Esophagus squamous epithelium (tissue), 5 donors: ENCODE results near the gene KLHL15. TPM values are rescaled to one million over a fixed set of nuclear protein-coding genes. Genes with fewer than 3 reads are reported as not detected.
"Not testable (repeated sequence)": the region's sequence is repeated elsewhere in the genome, so short reads cannot be mapped to it uniquely, and the experiment has no call there.

Source experiments
- DNase-seq: peaks from one replicate; lab custom pipeline; 2025; lab: John Stamatoyannopoulos, UW
- H3K27ac ChIP-seq, 4 donors: fragments of 200-600 bp; sonication (generic); one replicate each; pipeline ENCODE4 v1.5.1; 2016 to 2019; ENCODE audit warnings: mild to moderate bottlenecking in 1 of 4
- H3K27me3 ChIP-seq, 4 donors: fragments of 200-600 bp; sonication (generic); 1 replicate in 3 of 4; 2 replicates in 1 of 4; pipeline versions ENCODE4 v1.5.1 to v1.6.0; 2017 to 2021; ENCODE audit warnings: antibody characterized with exemption in 1 of 4
- H3K36me3 ChIP-seq, 3 donors: fragments of 200-600 bp; sonication (generic); one replicate each; pipeline ENCODE4 v1.5.1; 2016 to 2019
- H3K4me1 ChIP-seq, 3 donors: fragments of 200-600 bp; sonication (generic); one replicate each; pipeline ENCODE4 v1.5.1; 2017 to 2019
- H3K4me3 ChIP-seq, 4 donors: fragments of 200-600 bp; sonication (generic); 1 replicate in 3 of 4; 2 replicates in 1 of 4; pipeline ENCODE4 v1.5.1; 2016 to 2019; ENCODE audit warnings: mild to moderate bottlenecking in 2 of 4, moderate library complexity in 1 of 4
- H3K9me3 ChIP-seq, 3 donors: fragments of 200-600 bp; sonication (generic); one replicate each; pipeline ENCODE4 v1.5.1; 2016 to 2019
- POLR2A ChIP-seq, 4 donors: fragments of 450-650 bp; IDR thresholded peaks; one replicate each; pipeline ENCODE4 v1.6.1; 2017; ENCODE audit warnings: antibody characterized with exemption in 4 of 4, mild to moderate bottlenecking in 4 of 4, moderate library complexity in 3 of 4
- WGBS, 2 donors: methylation state at CpG; one replicate each; pipeline ENCODE4 v1.1.5; 2018; 5-methylcytosine and 5-hydroxymethylcytosine counted together
- intact Hi-C: fragments of 100-400 bp; cut with DNase I; formaldehyde crosslinking; loops from one replicate; pipeline ENCODE4 v1.15.0; 2022
- total RNA-seq, 4 donors: library from RNA; depleted of rRNA; stranded (reverse); fragments of >200 nt; gene quantifications; one replicate each; pipeline ENCODE4 v1.1.0, GENCODE V29; 2016
- TF ChIP-seq, protein P1 (sequence below), 6 experiments: fragments of 450-650 bp in 4 of 6; fragments of 200-600 bp in 2 of 6; sonication (generic) in 2 of 6; IDR thresholded peaks; one replicate each; pipeline ENCODE4 v1.5.1; 2016 to 2019; ENCODE audit warnings: antibody characterized with exemption in 6 of 6, mild to moderate bottlenecking in 4 of 6, moderate library complexity in 4 of 6
- donor health status: DM: yes; HTN: yes; CAD: no.

Gene KLHL15
- total RNA-seq, 4 donors from 2014 or later = 2.5 to 11.8 (median 5.4) TPM

DNA sequence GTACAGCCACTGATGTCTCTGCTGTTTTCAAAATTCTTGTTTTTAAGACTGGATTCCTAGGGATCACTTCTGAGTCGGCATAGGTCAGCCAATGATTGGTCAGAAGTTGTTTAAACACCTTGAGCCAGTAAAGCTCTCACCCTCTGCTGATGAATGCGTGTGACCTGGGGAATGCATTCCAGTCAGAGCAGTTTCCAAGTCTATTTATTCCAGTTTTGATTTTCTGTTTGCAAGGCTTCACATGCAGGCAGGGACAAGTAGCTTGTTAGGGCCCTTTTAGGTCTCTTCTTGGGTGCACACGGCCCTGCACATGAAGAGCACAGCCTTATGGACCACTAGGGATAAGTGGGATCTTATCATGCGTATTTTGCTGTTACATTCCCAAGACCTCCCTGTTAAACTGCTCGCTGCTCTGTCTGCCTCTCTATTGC is 47.0 kb downstream of the KLHL15 start:
- Histone ChIP-seq H3K36me3 (no peaks in the 10 kb centered on the region), H3K9me3 (no peaks in the 10 kb centered on the region), H3K27me3 (peaks cover 0 to 4% (median 0%) of the 10 kb centered on the region in 4 donors), H3K4me3 (no peak overlapping the region), H3K27ac (peak overlapping the region in 2 of 4 donors; percentile 32 to 33), H3K4me1 (peaks cover 0 to 6% (median 0%) of the 10 kb centered on the region in 3 donors)
- no peak for DNase-seq
- intact Hi-C loops = no loop called here
- no peak for TF ChIP-seq POLR2A (IDR thresholded peaks at IDR 0.05)
- TF ChIP-seq, protein P1, sequence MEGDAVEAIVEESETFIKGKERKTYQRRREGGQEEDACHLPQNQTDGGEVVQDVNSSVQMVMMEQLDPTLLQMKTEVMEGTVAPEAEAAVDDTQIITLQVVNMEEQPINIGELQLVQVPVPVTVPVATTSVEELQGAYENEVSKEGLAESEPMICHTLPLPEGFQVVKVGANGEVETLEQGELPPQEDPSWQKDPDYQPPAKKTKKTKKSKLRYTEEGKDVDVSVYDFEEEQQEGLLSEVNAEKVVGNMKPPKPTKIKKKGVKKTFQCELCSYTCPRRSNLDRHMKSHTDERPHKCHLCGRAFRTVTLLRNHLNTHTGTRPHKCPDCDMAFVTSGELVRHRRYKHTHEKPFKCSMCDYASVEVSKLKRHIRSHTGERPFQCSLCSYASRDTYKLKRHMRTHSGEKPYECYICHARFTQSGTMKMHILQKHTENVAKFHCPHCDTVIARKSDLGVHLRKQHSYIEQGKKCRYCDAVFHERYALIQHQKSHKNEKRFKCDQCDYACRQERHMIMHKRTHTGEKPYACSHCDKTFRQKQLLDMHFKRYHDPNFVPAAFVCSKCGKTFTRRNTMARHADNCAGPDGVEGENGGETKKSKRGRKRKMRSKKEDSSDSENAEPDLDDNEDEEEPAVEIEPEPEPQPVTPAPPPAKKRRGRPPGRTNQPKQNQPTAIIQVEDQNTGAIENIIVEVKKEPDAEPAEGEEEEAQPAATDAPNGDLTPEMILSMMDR (IDR thresholded peaks at IDR 0.05) = no peak
- 29 to 60% methylated on average over 3 to 5 of the region's 5 CpGs for WGBS, 2 donors

DNA sequence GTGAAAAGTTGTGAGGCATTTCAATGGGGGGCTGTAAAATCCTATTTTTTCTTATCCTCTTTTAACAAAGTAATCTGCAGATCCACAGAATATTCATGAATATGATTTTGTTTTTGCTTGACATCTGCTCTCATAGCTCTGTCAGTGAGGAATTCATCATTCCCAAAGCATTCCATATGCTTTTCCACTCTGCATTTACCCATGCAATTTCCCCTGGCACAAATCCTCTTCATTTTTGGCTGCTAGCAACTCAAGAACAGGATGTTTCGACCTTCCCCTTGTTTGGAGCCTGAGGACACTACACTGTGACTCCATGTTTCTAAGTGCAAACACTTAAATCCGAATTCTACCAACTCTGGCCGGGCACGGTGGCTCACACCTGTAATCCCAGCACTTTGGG is 48.5 kb downstream of the KLHL15 start:
- H3K4me1 ChIP-seq = peaks cover 0 to 6% (median 0%) of the 10 kb centered on the region in 3 donors
- WGBS, 2 donors = 72 to 78% methylated on average over 4 of the region's 4 CpGs
- no peak for DNase-seq
- H3K9me3 ChIP-seq = no peaks in the 10 kb centered on the region
- no peaks in the 10 kb centered on the region for H3K36me3 ChIP-seq
- intact Hi-C loops = no loop called here
- no peak overlapping the region for H3K27ac ChIP-seq
- peaks cover 0 to 4% (median 0%) of the 10 kb centered on the region in 4 donors for H3K27me3 ChIP-seq
- H3K4me3 ChIP-seq = no peak overlapping the region
- no peak for TF ChIP-seq POLR2A (IDR thresholded peaks at IDR 0.05)
- TF ChIP-seq, protein P1 (IDR thresholded peaks at IDR 0.05) = no peak

DNA sequence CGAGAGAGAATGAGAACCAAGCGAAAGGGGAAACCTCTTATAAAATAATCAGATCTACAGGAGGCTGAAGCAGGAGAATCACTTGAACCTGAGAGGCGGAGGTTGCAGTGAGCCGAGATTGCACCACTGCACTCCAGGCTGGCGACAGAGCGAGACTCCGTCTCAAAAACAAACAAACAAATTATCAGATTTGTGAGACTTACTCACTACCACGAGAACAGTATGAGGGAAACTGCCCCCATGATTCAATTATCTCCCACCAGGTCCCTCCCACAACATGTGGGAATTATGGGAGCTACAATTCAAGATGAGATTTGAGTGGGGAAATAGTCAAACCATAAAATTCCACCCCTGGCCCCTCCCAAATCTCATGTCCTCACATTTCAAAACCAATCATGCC is 61.4 kb downstream of the KLHL15 start:
- DNase-seq, intact Hi-C loops, H3K4me3 ChIP-seq, H3K36me3 ChIP-seq, H3K4me1 ChIP-seq, H3K9me3 ChIP-seq, H3K27me3 ChIP-seq, H3K27ac ChIP-seq: not testable (repeated sequence)
- WGBS, 2 donors = 86% methylated on average over 6 to 8 of the region's 8 CpGs

DNA sequence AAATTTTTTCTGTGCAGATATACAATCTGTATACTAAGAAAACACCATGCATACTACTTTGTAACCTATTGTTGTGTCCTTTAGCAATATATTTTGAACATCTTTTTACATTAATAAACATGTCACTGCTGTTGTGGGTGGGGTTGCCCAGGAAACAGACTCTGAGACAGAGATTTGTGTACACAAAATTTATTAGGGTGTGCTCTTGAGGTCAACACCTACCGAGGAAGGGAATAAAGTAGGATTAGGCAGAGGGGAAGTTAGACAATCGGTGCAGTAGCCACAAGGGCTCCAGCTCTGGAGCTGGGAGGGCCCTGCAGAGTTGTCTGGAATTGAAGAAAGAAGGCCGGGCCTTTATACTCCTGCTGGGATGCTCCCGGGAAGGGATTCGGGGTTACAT is 62.8 kb downstream of the KLHL15 start:
- no peak for TF ChIP-seq POLR2A (IDR thresholded peaks at IDR 0.05)
- TF ChIP-seq, protein P1 (IDR thresholded peaks at IDR 0.05) = no peak
- no peaks in the 10 kb centered on the region for H3K36me3 ChIP-seq
- no peaks in the 10 kb centered on the region for H3K4me1 ChIP-seq
- no peak overlapping the region for H3K27ac ChIP-seq
- H3K9me3 ChIP-seq = no peaks in the 10 kb centered on the region
- no peaks in the 10 kb centered on the region for H3K27me3 ChIP-seq
- H3K4me3 ChIP-seq = no peak overlapping the region
- DNase-seq = no peak
- intact Hi-C loops = no loop called here
- WGBS, 2 donors = 40 to 51% methylated on average over 1 to 5 of the region's 5 CpGs

DNA sequence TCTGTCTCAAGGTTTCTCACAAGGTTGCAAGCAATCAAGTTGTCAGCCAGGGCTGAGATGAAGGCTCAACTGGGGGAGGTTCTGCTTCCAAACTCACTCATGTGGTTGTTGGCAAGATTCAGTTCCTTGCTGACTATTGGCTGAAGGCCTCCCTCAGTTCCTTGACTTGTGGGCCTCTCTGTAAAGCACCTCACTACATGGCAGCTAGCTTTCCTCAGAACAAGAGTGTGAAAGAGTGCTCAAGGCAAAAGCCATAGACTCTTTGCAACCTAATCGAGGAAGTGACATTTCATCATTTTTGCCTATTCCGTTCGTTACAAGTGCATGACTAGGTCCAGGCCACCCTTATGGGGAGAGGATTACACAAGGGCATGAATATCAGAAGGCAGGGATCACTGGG is 67.2 kb downstream of the KLHL15 start:
- no peak for DNase-seq
- Histone ChIP-seq H3K36me3 (no peaks in the 10 kb centered on the region), H3K27ac (no peak overlapping the region), H3K27me3 (no peaks in the 10 kb centered on the region), H3K4me1 (no peaks in the 10 kb centered on the region), H3K4me3 (no peak overlapping the region), H3K9me3 (no peaks in the 10 kb centered on the region)
- WGBS, 2 donors = 73 to 87% methylated on average over 3 of the region's 3 CpGs
- intact Hi-C loops = no loop called here
- TF ChIP-seq POLR2A (IDR thresholded peaks at IDR 0.05) = no peak
- TF ChIP-seq, protein P1 (IDR thresholded peaks at IDR 0.05) = no peak

DNA sequence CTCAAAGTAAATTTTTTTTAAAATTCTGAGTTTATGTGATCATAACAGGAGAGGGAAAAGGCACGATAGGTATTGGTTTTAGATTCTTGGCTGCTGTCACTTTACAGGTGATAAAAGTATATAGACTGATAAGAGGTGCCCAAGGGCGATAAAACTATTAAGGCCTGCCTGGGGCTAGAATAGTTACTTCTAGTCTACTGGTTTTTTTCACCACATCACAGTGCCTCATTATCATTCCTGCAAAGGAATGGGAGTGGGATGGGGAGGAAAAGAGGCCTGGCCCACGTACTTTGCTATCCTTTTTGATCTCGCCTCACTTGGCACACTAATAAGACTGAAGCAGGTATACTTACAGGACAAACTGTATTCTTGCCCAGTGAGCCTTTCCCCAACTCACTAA is 72.6 kb downstream of the KLHL15 start:
- intact Hi-C loops = no loop called here
- no peak for DNase-seq
- TF ChIP-seq, protein P1 (IDR thresholded peaks at IDR 0.05) = no peak
- no peak for TF ChIP-seq POLR2A (IDR thresholded peaks at IDR 0.05)
- WGBS, 2 donors = 73 to 81% methylated on average over 4 of the region's 4 CpGs
- H3K36me3 ChIP-seq = no peaks in the 10 kb centered on the region
- H3K4me3 ChIP-seq = no peak overlapping the region
- no peaks in the 10 kb centered on the region for H3K27me3 ChIP-seq
- no peaks in the 10 kb centered on the region for H3K4me1 ChIP-seq
- no peak overlapping the region for H3K27ac ChIP-seq
- no peaks in the 10 kb centered on the region for H3K9me3 ChIP-seq
